ENCODE results near the gene RNPS1. TPM values are rescaled to one million over a fixed set of nuclear protein-coding genes. Genes with fewer than 3 reads are reported as not detected.
A peak's percentile ranks its signal among the peaks of the same experiment; 100 is the strongest.

The RNPS1 gene
- total and polyA plus RNA-seq, 8 donors: 109 to 208 (median 194) TPM

GRCh38 chr16:2206420-2206779 is 61.5 kb downstream of the RNPS1 start:
- Histone ChIP-seq H3K4me3 (peak overlapping the region; percentile 62 to 74), H3K4me1 (peaks cover 13 to 32% of the 10 kb centered on the region in 2 donors), H3K27ac (peak overlapping the region in 1 of 2 donors; percentile 95), H3K27me3 (no peaks in the 10 kb centered on the region), H3K9me3 (no peaks in the 10 kb centered on the region), H3K36me3 (peaks cover 0 to 46% of the 10 kb centered on the region in 2 donors)
- intact Hi-C loops (cut with DNase I): no loop called here
- ATAC-seq (no peak), DNase-seq (no peak)
- no peak for TF ChIP-seq CTCF (IDR thresholded peaks at IDR 0.05)

DNA sequence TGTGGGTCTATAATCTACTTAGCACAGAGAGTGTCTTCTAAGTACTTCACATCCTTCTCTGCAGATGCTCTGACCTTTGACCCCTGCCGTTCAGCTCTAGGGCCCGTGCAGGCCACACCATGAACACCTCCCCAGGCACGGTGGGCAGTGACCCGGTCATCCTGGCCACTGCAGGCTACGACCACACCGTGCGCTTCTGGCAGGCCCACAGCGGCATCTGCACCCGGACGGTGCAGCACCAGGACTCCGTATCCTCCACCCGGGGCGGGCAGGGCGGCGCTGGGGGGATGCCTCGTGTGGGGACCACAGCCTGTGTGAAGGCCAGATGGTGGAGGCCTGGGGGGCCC is 62.0 kb downstream of the RNPS1 start:
- no peak for TF ChIP-seq CTCF (IDR thresholded peaks at IDR 0.05)
- peak overlapping the region; percentile 62 to 74 for H3K4me3 ChIP-seq
- ATAC-seq (peak; percentile 12), DNase-seq (peak in 2 of 4 donors; percentile 57 to 84)
- H3K36me3 ChIP-seq: peaks cover 0 to 42% of the 10 kb centered on the region in 2 donors
- H3K4me1 ChIP-seq: peaks cover 13 to 31% of the 10 kb centered on the region in 2 donors
- intact Hi-C loops (cut with DNase I): no loop called here
- peak overlapping the region; percentile 95 to 96 for H3K27ac ChIP-seq
- no peaks in the 10 kb centered on the region for H3K27me3 ChIP-seq
- no peaks in the 10 kb centered on the region for H3K9me3 ChIP-seq

GRCh38 chr16:2205104-2205966 is 62.6 kb downstream of the RNPS1 start, which contains the start of gene MLST8:
TSS of gene MLST8 (plus strand) at chr16:2205454. CDS start at chr16:2206086, 632 bp downstream.
- intact Hi-C loops (cut with DNase I): no loop called here

GRCh38 chr16:2204416-2205103 is 63.4 kb downstream of the RNPS1 start:
- no peak for ATAC-seq
- H3K9me3 ChIP-seq: no peaks in the 10 kb centered on the region
- H3K27me3 ChIP-seq: peaks cover 0 to 6% of the 10 kb centered on the region in 2 donors
- TF ChIP-seq CTCF (IDR thresholded peaks at IDR 0.05): no peak
- intact Hi-C loops (cut with DNase I): no loop called here
- H3K27ac ChIP-seq: peak overlapping the region; percentile 95 to 96
- DNase-seq: no peak
- H3K4me3 ChIP-seq: peak overlapping the region; percentile 62 to 74
- peaks cover 13 to 31% of the 10 kb centered on the region in 2 donors for H3K4me1 ChIP-seq
- H3K36me3 ChIP-seq: peaks cover 0 to 29% of the 10 kb centered on the region in 2 donors

More at GRCh38 chr16:2205104-2205966, 62.6 kb downstream of the RNPS1 start, which contains the start of gene MLST8:
- H3K9me3 ChIP-seq: no peaks in the 10 kb centered on the region
- TF ChIP-seq CTCF (IDR thresholded peaks at IDR 0.05): no peak
- H3K27ac ChIP-seq: peak within 1 kb of the TSS; percentile 95 to 96
- peaks cover 13 to 31% of the 10 kb centered on the region in 2 donors for H3K4me1 ChIP-seq
- H3K36me3 ChIP-seq: peaks cover 0 to 37% of the 10 kb centered on the region in 2 donors
- ATAC-seq (peak; percentile 97), DNase-seq (peak; percentile 88 to 96 (median 92))
- H3K27me3 ChIP-seq: no peaks in the 10 kb centered on the region
- peak within 1 kb of the TSS; percentile 62 to 74 for H3K4me3 ChIP-seq

Small RNA genes within 50 kb of the gene (microRNA-seq; reads per million reads assigned to microRNA genes)
- gene MIR3677: 0 reads per million in 2 donors
- gene MIR4717: 0 reads per million in 2 donors

Other genes starting within 250 kb of the RNPS1 start
- gene NPW, start 248.3 kb downstream of the RNPS1 start, total RNA-seq: 1 to 10 TPM in 1 of 2 donors, under 1 TPM in 1; 0.94 to 3.1 TPM
- 1 to 10 TPM; 1.7 to 5.4 (median 2.7) TPM for gene NPW, start 248.3 kb downstream of the RNPS1 start, polyA plus RNA-seq (ENCODE audit: insufficient read length in 6 of 6)
- gene NHERF2, start 241.2 kb downstream of the RNPS1 start, total RNA-seq: 100 to 1,000 TPM; 186 to 349 TPM
- 100 to 1,000 TPM in 3 of 6 donors, 10 to 100 TPM in 3; 68.1 to 170 (median 103) TPM for gene NHERF2, start 241.2 kb downstream of the RNPS1 start, polyA plus RNA-seq (ENCODE audit: insufficient read length in 6 of 6)
- 10 to 100 TPM; 19.4 to 29.8 TPM for gene NTHL1, start 220.3 kb downstream of the RNPS1 start, total RNA-seq
- 10 to 100 TPM; 20.2 to 30.0 (median 25.8) TPM for gene NTHL1, start 220.3 kb downstream of the RNPS1 start, polyA plus RNA-seq (ENCODE audit: insufficient read length in 6 of 6)
- 100 to 1,000 TPM; 116 to 126 TPM for gene TSC2, start 220.1 kb downstream of the RNPS1 start, total RNA-seq
- gene TSC2, start 220.1 kb downstream of the RNPS1 start, polyA plus RNA-seq (ENCODE audit: insufficient read length in 6 of 6): 100 to 1,000 TPM; 116 to 166 (median 131) TPM
- 10 to 100 TPM; 63.2 to 73.5 TPM for gene PKD1, start 132.2 kb downstream of the RNPS1 start, total RNA-seq
- 100 to 1,000 TPM in 4 of 6 donors, 10 to 100 TPM in 2; 90.1 to 165 (median 116) TPM for gene PKD1, start 132.2 kb downstream of the RNPS1 start, polyA plus RNA-seq (ENCODE audit: insufficient read length in 6 of 6)
- gene RAB26, start 119.5 kb downstream of the RNPS1 start, total RNA-seq: under 1 TPM; 0.73 to 0.84 TPM
- gene RAB26, start 119.5 kb downstream of the RNPS1 start, polyA plus RNA-seq (ENCODE audit: insufficient read length in 6 of 6): 1 to 10 TPM in 5 of 6 donors, under 1 TPM in 1; 0.91 to 1.9 (median 1.7) TPM
- 10 to 100 TPM; 69.5 to 88.1 TPM for gene TRAF7, start 112.3 kb downstream of the RNPS1 start, total RNA-seq
- 10 to 100 TPM; 48.6 to 59.5 (median 52.2) TPM for gene TRAF7, start 112.3 kb downstream of the RNPS1 start, polyA plus RNA-seq (ENCODE audit: insufficient read length in 6 of 6)
- under 1 TPM; 0.05 to 0.06 TPM for gene CASKIN1, start 71.5 kb downstream of the RNPS1 start, total RNA-seq
- gene CASKIN1, start 71.5 kb downstream of the RNPS1 start, polyA plus RNA-seq (ENCODE audit: insufficient read length in 6 of 6): under 1 TPM; 0.18 to 0.56 (median 0.42) TPM
- gene MLST8, start 62.7 kb downstream of the RNPS1 start, total RNA-seq: 10 to 100 TPM; 32.1 to 39.0 TPM
- 10 to 100 TPM; 29.8 to 40.3 (median 37.0) TPM for gene MLST8, start 62.7 kb downstream of the RNPS1 start, polyA plus RNA-seq (ENCODE audit: insufficient read length in 6 of 6)
- gene BRICD5, start 57.3 kb downstream of the RNPS1 start, total RNA-seq: 10 to 100 TPM in 1 of 2 donors, 1 to 10 TPM in 1; 6.7 to 15.3 TPM
- gene BRICD5, start 57.3 kb downstream of the RNPS1 start, polyA plus RNA-seq (ENCODE audit: insufficient read length in 6 of 6): 1 to 10 TPM; 2.9 to 7.9 (median 4.9) TPM
- gene PGP, start 53.3 kb downstream of the RNPS1 start, total RNA-seq: 10 to 100 TPM; 14.4 to 24.4 TPM
- gene PGP, start 53.3 kb downstream of the RNPS1 start, polyA plus RNA-seq (ENCODE audit: insufficient read length in 6 of 6): 10 to 100 TPM in 1 of 6 donors, 1 to 10 TPM in 5; 7.1 to 14.5 (median 8.7) TPM
- gene E4F1, start 44.5 kb downstream of the RNPS1 start, total RNA-seq: 10 to 100 TPM; 16.4 to 22.6 TPM
- 10 to 100 TPM; 12.7 to 22.4 (median 16.9) TPM for gene E4F1, start 44.5 kb downstream of the RNPS1 start, polyA plus RNA-seq (ENCODE audit: insufficient read length in 6 of 6)
- 1 to 10 TPM; 1.3 to 1.5 TPM for gene DNASE1L2, start 31.7 kb downstream of the RNPS1 start, total RNA-seq
- gene DNASE1L2, start 31.7 kb downstream of the RNPS1 start, polyA plus RNA-seq (ENCODE audit: insufficient read length in 6 of 6): 1 to 10 TPM in 2 of 6 donors, under 1 TPM in 4; 0.27 to 1.7 (median 0.90) TPM
- 10 to 100 TPM; 47.3 to 51.7 TPM for gene ECI1, start 16.5 kb downstream of the RNPS1 start, total RNA-seq
- gene ECI1, start 16.5 kb downstream of the RNPS1 start, polyA plus RNA-seq (ENCODE audit: insufficient read length in 6 of 6): 10 to 100 TPM; 41.8 to 63.5 (median 51.2) TPM
- gene ABCA3, start 72.6 kb upstream of the RNPS1 start, total RNA-seq: 100 to 1,000 TPM; 329 to 334 TPM
- 10 to 100 TPM in 2 of 6 donors, 1 to 10 TPM in 4; 6.8 to 17.3 (median 9.6) TPM for gene ABCA3, start 72.6 kb upstream of the RNPS1 start, polyA plus RNA-seq (ENCODE audit: insufficient read length in 6 of 6)
- gene CCNF, start 161.3 kb upstream of the RNPS1 start, total RNA-seq: 1 to 10 TPM; 4.7 to 8.0 TPM
- gene CCNF, start 161.3 kb upstream of the RNPS1 start, polyA plus RNA-seq (ENCODE audit: insufficient read length in 6 of 6): 10 to 100 TPM in 3 of 6 donors, 1 to 10 TPM in 3; 9.2 to 17.3 (median 10.1) TPM
- gene TEDC2, start 192.0 kb upstream of the RNPS1 start, total RNA-seq: 1 to 10 TPM; 4.0 to 6.5 TPM
- gene TEDC2, start 192.0 kb upstream of the RNPS1 start, polyA plus RNA-seq (ENCODE audit: insufficient read length in 6 of 6): 10 to 100 TPM in 3 of 6 donors, 1 to 10 TPM in 3; 5.7 to 10.9 (median 9.2) TPM
- gene NTN3, start 203.2 kb upstream of the RNPS1 start, total RNA-seq: 1 to 10 TPM in 1 of 2 donors, not detected in 1; 1.7 TPM
- gene NTN3, start 203.2 kb upstream of the RNPS1 start, polyA plus RNA-seq (ENCODE audit: insufficient read length in 6 of 6): 1 to 10 TPM; 3.1 to 6.7 (median 5.2) TPM
- 10 to 100 TPM; 37.1 to 41.4 TPM for gene TBC1D24, start 207.0 kb upstream of the RNPS1 start, total RNA-seq
- gene TBC1D24, start 207.0 kb upstream of the RNPS1 start, polyA plus RNA-seq (ENCODE audit: insufficient read length in 6 of 6): 10 to 100 TPM; 14.2 to 28.1 (median 17.2) TPM
- gene ATP6V0C, start 245.8 kb upstream of the RNPS1 start, total RNA-seq: 100 to 1,000 TPM; 296 to 333 TPM
- gene ATP6V0C, start 245.8 kb upstream of the RNPS1 start, polyA plus RNA-seq (ENCODE audit: insufficient read length in 6 of 6): 100 to 1,000 TPM in 3 of 6 donors, 10 to 100 TPM in 3; 76.6 to 116 (median 98.7) TPM

All from left lung (tissue), 10 donors.